WI38 (cell line): ENCODE data around the gene SHISAL1.

Experiments
- H3K4me3 ChIP-seq: 2 replicates; pipeline ENCODE4 v1.5.1; 2011; ENCODE audit warnings: low read depth, mild to moderate bottlenecking, control low read depth, low read length
- TF ChIP-seq, protein P1 (sequence below): IDR thresholded peaks from 2 replicates; pipeline ENCODE4 v1.5.1; 2012; ENCODE audit warnings: low read depth, mild to moderate bottlenecking, control low read depth, low read length

SHISAL1 gene

GRCh38 chr22:44214764-44215163 lies 98.0 kb downstream of the SHISAL1 start:
- no peak overlapping the region for H3K4me3 ChIP-seq
- TF ChIP-seq, protein P1, sequence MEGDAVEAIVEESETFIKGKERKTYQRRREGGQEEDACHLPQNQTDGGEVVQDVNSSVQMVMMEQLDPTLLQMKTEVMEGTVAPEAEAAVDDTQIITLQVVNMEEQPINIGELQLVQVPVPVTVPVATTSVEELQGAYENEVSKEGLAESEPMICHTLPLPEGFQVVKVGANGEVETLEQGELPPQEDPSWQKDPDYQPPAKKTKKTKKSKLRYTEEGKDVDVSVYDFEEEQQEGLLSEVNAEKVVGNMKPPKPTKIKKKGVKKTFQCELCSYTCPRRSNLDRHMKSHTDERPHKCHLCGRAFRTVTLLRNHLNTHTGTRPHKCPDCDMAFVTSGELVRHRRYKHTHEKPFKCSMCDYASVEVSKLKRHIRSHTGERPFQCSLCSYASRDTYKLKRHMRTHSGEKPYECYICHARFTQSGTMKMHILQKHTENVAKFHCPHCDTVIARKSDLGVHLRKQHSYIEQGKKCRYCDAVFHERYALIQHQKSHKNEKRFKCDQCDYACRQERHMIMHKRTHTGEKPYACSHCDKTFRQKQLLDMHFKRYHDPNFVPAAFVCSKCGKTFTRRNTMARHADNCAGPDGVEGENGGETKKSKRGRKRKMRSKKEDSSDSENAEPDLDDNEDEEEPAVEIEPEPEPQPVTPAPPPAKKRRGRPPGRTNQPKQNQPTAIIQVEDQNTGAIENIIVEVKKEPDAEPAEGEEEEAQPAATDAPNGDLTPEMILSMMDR: no peak

DNA sequence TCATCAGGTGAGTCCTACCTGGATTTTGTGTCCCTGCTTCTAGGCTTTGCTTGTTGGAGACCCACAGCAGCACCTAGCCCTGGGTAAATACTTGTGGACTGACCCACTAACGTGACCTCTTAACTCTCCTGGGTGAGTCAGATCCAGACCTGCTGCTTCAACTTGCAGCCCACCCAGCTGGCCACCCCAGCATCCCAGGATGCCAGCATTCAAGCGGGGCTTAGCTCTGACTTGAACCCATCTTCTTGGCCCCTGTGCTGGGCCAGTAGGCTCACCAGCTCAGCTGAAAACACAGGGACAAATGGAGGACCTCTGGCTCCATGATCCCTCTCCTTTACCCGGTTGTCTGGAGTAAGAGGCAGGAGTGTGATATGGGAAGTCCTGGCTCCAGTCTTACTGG lies 98.6 kb downstream of the SHISAL1 start:
- no peak overlapping the region for H3K4me3 ChIP-seq

DNA sequence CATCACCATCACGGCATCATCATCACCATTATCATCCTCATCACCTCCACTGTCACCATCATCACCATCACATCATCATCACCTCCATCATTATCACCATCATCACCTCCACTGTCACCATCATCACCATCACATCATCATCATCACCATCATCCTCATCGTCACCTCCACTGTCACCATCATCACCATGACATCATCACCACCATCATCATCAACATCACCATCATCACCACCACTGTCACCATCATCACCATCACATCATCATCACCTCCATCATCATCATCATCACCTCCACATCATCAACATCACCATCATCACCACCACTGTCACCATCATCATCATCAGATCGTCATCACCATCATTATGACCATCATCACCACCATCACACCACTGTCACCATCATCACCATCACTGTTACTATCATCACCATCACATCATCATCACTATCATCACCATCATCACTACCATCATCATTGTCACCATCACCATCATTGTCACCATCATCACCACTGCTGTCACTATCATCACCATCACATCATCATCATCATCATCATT lies 99.2 kb downstream of the SHISAL1 start:
- no peak overlapping the region for H3K4me3 ChIP-seq
- TF ChIP-seq, protein P1: no peak

More for the DNA sequence above, 98.6 kb downstream of the SHISAL1 start:
- TF ChIP-seq, protein P1: no peak

DNA sequence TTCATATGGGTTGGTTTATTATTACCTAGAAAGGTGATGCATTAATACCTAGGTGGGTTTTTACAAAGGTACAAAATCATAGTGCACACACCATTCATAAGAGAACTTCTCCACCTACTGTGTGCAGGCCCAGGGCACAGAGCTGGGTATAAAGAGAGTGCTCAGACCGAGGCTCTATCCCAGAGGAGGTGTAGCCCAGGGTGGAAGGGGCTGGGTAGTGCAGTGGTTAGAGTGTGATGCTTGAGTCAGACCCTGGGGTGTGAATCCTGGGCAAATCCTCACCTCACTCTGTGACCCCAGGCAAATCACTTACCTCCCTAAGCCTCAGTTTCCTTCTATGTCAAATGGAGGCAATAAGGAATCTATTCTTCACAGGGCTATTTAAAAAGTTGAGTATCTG lies 99.8 kb downstream of the SHISAL1 start:
- TF ChIP-seq, protein P1: no peak
- no peak overlapping the region for H3K4me3 ChIP-seq

DNA sequence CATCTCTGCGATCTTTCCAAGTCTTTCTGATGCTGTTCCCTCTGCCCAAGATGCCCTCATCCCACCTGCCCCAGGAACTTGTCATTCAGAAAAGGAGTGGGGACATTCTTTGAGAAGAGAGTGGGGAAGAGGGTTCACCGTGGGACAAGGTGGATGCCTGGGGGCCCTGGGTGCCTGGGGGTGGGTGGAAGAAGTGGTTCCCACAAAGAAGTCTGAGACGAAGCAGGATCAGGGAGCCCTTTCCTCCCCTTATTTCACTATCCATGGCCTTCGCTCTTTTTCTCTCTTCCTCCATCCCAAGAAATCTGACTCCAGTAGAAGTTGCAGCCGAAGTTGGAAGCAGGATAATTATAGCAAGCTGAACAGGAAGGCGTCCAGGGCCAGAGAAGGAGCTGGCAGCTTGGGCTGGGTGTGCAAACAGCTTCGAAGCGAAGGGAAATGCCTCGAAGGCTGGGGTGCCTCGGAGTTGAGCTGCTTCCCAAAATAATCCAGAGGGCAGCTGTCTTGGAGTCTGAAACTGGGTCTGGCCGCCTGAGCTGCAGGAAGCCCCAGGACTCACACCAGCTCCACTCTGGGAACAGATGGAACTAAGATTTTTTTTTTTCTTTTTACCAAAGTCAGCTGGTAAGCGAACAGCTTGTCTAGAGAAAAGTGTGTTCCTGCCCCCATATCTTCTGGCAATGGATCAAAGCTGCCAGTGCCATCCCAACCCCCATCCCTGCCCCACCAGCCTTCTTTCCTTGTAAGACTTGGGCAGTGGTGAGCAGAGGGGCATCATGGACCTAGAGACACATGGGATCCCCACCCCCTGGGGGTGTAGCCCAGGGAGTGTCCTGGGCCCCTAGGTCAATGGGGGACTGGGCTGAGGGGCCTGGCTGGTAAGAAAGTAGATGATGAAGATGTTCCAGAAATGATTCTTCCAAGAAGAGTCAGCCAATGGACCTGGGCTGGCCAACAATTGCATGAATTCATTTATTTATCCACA lies 100.5 kb downstream of the SHISAL1 start:
- TF ChIP-seq, protein P1: no peak
- H3K4me3 ChIP-seq: no peak overlapping the region

GRCh38 chr22:44211256-44211945 lies 101.3 kb downstream of the SHISAL1 start:
- H3K4me3 ChIP-seq: no peak overlapping the region
- TF ChIP-seq, protein P1: no peak

DNA sequence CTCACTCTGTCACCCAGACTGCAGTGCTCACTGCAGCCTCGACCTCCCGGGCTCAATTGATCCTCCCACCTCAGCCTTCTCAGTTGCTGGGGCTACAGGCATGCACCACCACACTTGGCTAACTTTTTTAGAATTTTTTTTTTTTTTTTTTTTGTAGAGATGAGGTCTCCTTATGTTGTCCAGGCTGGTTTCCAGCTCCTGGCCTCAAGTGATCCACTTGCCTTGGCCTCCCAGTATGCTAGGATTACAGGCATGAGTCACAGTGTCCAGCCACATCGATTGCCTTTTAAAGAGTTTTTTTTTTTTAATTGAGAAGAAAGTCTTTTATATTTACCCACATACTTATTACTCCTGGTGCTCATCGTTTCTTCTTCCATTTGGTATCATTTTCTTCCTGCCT lies 102.0 kb downstream of the SHISAL1 start:
- no peak overlapping the region for H3K4me3 ChIP-seq
- TF ChIP-seq, protein P1: no peak
